GM03348 (cell line): ENCODE measurements around the gene LYPD3.

ENCODE experiments used
- DNase-seq: peaks from one replicate; pipeline ENCODE4 v3.0.0; 2012; ENCODE audit warnings: low spot score

The LYPD3 gene

GRCh38 chr19:43430976-43431375, 34.4 kb downstream of the LYPD3 start:
- DNase-seq = no peak

GRCh38 chr19:43430142-43430710, 35.2 kb downstream of the LYPD3 start:
- DNase-seq = no peak

GRCh38 chr19:43429395-43429794, 36.0 kb downstream of the LYPD3 start:
- DNase-seq = no peak

GRCh38 chr19:43425567-43426392, 39.6 kb downstream of the LYPD3 start:
- peak; percentile 54 for DNase-seq

DNA sequence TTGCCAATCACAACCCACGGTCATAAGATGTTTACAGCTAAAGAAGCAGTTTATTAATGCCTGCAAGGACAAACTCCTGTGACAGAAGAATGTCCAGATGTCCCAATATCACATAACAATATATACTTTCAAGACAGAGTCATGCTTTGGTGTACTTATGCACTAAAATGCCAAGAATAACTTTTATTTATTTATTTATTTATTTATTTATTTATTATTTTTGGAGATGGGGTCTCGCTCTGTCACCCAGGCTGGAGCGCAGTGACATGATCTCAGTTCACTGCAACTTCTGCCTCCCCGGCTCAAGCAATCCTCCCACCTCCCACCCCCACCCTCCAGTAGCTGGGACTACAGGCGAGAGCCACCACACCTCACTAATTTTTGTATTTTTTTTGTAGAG, 41.6 kb downstream of the LYPD3 start:
- DNase-seq = no peak

DNA sequence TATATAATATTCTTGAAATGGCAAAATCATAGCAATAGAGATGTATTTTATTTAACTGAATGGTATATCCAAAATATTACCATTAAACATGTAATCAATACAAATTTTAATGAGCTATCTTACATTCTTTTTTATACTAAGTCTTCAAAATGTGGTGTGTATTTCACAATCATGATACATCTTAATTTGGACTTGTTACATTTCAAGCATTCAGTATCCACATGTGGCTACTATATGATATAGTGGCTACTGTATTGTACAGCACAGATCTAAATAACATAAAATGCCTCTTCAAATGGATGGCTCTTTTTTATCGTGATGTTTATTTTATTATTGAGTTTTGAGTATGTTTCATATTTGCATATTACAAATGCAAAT, 42.7 kb downstream of the LYPD3 start:
- DNase-seq = no peak

DNA sequence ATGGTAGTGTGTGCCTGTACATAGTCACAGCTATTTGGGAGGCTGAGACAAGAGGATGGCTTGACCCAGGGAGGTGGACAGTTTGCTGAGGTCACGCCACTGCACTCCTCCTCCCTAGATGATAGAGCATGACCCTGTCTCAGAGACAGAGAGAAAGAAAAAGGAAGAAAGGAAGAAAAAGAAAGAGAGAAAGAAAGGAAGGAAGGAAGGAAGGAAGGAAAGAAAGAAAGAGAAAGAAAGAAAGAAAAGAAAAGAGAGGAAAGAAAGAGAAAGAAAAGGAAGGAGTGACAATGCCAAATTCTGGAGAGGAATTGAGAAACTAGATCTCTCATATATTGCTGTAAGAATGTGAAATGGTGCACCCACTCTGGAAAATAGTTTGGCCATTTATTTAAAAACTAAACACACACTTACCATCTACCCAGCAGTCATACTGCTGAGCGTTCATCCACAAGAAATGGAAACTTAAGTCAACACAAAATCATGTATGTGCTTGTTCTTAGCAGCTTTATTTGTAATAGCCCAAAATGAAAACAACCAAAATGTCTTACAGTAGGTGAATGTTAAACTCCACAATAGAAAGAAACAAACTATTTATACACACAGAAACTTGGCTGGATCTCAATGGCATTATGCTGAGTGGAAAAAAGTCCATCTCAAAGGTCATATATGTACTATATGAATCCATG, 43.3 kb downstream of the LYPD3 start:
- DNase-seq = no peak

DNA sequence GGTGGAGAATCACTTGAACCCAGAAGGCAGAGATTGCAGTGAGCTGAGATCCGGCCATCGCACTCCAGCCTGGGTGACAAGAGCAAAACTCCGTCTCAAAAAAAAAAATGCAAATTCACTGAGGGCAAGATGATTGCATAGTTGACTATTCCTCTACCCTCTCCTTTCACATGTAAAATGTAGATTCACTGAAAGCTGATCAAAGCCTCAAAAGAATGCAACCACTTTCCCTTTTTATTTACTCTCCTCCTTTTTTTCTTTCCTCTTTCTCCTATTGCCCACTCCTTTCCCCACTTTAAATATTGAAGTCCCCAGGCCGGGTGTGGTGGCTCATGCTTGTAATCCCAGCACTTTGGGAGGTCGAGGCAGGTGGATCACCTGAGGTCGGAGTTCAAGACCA, 44.5 kb downstream of the LYPD3 start:
- DNase-seq = no peak

DNA sequence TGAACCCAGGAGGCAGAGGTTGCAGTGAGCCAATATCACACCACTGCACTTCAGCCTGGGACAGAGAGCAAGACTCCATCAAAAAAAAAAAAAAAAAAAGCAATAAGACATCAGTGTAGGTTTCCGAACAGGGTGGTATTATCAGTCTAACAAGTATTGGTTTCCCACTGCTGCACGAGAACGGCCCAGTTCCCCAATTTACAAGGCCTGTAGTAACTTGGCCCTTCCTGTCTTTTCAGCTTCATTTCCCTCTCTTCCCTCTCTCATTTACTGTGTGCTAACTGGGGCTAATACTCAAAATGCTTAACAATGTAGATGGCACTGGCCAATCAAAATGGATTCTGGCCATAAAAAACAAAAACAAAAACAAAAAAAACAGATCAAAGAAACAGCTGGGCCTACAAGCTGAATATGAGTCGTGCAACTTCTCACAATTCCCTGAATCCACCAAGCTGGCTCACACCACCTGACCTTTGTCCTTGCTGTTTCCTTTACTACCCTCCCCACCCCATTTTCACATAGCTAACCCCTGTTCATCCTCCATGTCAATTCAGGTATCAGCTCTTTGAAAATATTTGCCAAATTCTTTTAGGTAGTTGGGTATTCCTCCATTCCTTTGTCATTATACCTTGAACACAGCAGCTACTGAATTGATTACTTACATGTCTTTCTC, 48.3 kb downstream of the LYPD3 start:
- no peak for DNase-seq

DNA sequence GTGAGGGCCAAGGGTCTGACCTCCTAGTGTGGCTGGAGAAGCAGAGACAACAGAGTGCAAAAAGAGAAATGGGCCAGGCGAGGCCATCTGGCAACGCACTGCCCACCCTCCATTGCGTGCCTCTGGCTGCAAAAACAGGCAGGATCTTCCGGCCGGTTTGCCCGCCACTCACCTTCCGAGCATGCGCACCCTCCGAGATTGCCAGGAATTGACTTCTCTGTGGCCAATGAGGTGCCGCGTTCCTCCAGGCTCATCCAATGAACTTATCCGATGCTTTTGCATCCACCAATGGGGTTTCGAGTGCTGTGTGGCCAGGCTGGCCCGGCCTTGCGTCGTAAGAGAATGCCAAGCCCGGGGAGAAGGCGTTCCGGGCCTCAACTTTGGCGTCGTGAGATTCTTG, 50.9 kb downstream of the LYPD3 start, which contains the start of gene TEX101:
Gene TEX101 (plus strand): TSS at position 337 of the 400 bp plus-strand sequence. CDS start 1,030 bp downstream, outside the sequence.
- DNase-seq = no peak

GRCh38 chr19:43412441-43412840, 53.0 kb downstream of the LYPD3 start:
- no peak for DNase-seq
